ENCODE data around the gene PLAC1.

PLAC1 gene

GRCh38 chrX:134548257-134549201 lies 109.7 kb downstream of the PLAC1 start:
- no peak overlapping the region for H3K27ac ChIP-seq (ENCODE audit: insufficient read depth, low read length, poor library complexity, severe bottlenecking)
- peak overlapping the region; percentile 54 for H3K4me3 ChIP-seq (ENCODE audit: insufficient read depth, low read depth, low read length, poor library complexity, severe bottlenecking)

DNA sequence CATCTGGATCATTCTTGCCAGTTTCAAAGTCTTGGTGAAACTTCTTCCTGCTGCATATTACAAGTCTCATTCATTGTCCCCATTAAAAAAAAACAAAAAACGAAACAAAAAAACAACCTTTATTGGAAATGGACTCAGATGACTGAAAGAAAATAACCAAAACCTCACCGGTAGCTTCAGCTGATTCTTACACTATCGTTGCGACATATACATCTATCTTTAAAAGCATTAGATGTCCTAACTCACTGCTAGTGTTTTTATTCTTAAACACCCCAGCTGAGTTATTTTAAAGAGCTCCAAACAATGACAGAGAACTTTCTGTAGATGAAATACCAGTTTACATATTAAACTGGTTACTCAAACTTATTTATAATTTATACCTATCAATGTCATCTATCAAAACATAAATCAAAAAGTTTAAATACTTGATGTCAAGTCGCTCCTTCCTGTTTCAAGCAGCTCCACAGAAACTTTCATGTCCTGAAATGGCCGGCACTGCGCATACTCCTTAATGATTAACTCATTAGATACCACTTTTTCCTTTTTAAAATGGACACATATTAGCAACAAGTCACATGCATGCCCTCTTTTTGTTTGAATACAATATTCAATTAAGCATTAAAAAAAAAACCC lies 111.1 kb downstream of the PLAC1 start:
- Histone ChIP-seq H3K4me3 (ENCODE audit: insufficient read depth, low read depth, low read length, poor library complexity, severe bottlenecking) (no peak overlapping the region), H3K27ac (ENCODE audit: insufficient read depth, low read length, poor library complexity, severe bottlenecking) (no peak overlapping the region), H3K27me3 (replicated peaks; ENCODE audit: control insufficient read depth, insufficient read depth, low read length, poor library complexity, severe bottlenecking) (peaks cover 54% of the 10 kb centered on the region), H3K36me3 (ENCODE audit: control insufficient read depth, insufficient read depth, low read length) (no peaks in the 10 kb centered on the region), H3K9me3 (ENCODE audit: control insufficient read depth, low read length) (no peaks in the 10 kb centered on the region), H3K4me1 (ENCODE audit: control insufficient read depth, insufficient read depth, low read length, poor library complexity, severe bottlenecking) (no peaks in the 10 kb centered on the region)
- DNase-seq, result no peak

More at GRCh38 chrX:134548257-134549201, 109.7 kb downstream of the PLAC1 start:
- DNase-seq, result no peak
- H3K4me1 ChIP-seq (ENCODE audit: control insufficient read depth, insufficient read depth, low read length, poor library complexity, severe bottlenecking), result no peaks in the 10 kb centered on the region
- no peaks in the 10 kb centered on the region for H3K36me3 ChIP-seq (ENCODE audit: control insufficient read depth, insufficient read depth, low read length)
- no peaks in the 10 kb centered on the region for H3K9me3 ChIP-seq (ENCODE audit: control insufficient read depth, low read length)
- peaks cover 55% of the 10 kb centered on the region for H3K27me3 ChIP-seq (replicated peaks; ENCODE audit: control insufficient read depth, insufficient read depth, low read length, poor library complexity, severe bottlenecking)

DNA sequence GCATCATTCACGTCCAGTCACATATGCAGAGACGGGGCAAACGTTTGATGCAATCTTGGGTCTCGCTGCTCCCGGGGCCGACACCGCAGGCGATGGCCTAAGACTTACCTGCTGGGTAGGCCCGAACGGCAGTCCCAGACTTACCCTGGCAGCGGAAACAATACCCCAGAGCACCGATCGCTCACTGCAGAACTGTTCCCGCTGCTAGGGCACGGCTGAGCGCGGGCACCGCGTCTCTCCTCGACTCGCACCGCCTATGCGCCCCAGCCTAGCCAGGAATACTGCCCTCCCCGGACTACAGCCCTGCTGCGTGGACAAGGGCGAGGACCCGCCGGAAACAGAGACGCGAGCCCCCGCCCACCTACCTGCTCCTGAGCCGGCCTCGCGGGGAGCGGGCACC lies 112.1 kb downstream of the PLAC1 start:
- Histone ChIP-seq H3K27ac (ENCODE audit: insufficient read depth, low read length, poor library complexity, severe bottlenecking) (no peak overlapping the region), H3K4me3 (ENCODE audit: insufficient read depth, low read depth, low read length, poor library complexity, severe bottlenecking) (no peak overlapping the region), H3K4me1 (ENCODE audit: control insufficient read depth, insufficient read depth, low read length, poor library complexity, severe bottlenecking) (no peaks in the 10 kb centered on the region), H3K36me3 (ENCODE audit: control insufficient read depth, insufficient read depth, low read length) (no peaks in the 10 kb centered on the region), H3K27me3 (replicated peaks; ENCODE audit: control insufficient read depth, insufficient read depth, low read length, poor library complexity, severe bottlenecking) (peaks cover 50% of the 10 kb centered on the region), H3K9me3 (ENCODE audit: control insufficient read depth, low read length) (no peaks in the 10 kb centered on the region)
- DNase-seq, result no peak

DNA sequence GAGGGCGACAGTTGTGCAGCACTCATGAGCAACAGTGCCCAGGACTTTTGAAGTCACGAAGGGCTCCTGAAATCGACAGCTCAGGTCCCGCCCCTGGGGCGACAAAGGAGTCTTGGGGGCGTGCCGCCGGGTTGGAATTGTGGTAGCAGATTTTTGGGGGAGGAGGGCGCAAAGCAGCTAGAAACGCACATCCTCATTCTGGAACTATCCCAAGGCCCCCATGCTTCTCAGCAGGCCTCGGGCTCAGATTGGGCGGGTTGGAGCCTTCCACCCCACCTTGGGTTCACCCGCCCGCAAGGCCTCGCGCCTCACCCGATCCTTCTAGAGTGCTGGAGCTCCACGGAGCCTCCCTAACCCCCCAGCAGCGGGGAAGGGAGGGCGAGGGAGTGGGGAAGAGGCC lies 112.8 kb downstream of the PLAC1 start:
- H3K36me3 ChIP-seq (ENCODE audit: control insufficient read depth, insufficient read depth, low read length), result no peaks in the 10 kb centered on the region
- H3K4me1 ChIP-seq (ENCODE audit: control insufficient read depth, insufficient read depth, low read length, poor library complexity, severe bottlenecking), result no peaks in the 10 kb centered on the region
- H3K27me3 ChIP-seq (replicated peaks; ENCODE audit: control insufficient read depth, insufficient read depth, low read length, poor library complexity, severe bottlenecking), result peaks cover 50% of the 10 kb centered on the region
- DNase-seq, result no peak
- H3K4me3 ChIP-seq (ENCODE audit: insufficient read depth, low read depth, low read length, poor library complexity, severe bottlenecking), result no peak overlapping the region
- H3K9me3 ChIP-seq (ENCODE audit: control insufficient read depth, low read length), result no peaks in the 10 kb centered on the region
- H3K27ac ChIP-seq (ENCODE audit: insufficient read depth, low read length, poor library complexity, severe bottlenecking), result no peak overlapping the region

- Histone ChIP-seq H3K36me3 (ENCODE audit: control insufficient read depth, insufficient read depth, low read length) (no peaks in the 10 kb centered on the region), H3K9me3 (ENCODE audit: control insufficient read depth, low read length) (no peaks in the 10 kb centered on the region), H3K4me1 (ENCODE audit: control insufficient read depth, insufficient read depth, low read length, poor library complexity, severe bottlenecking) (no peaks in the 10 kb centered on the region), H3K27me3 (replicated peaks; ENCODE audit: control insufficient read depth, insufficient read depth, low read length, poor library complexity, severe bottlenecking) (peaks cover 45% of the 10 kb centered on the region), H3K4me3 (ENCODE audit: insufficient read depth, low read depth, low read length, poor library complexity, severe bottlenecking) (no peak overlapping the region), H3K27ac (ENCODE audit: insufficient read depth, low read length, poor library complexity, severe bottlenecking) (no peak overlapping the region)
- no peak for DNase-seq
Observed at GRCh38 chrX:134544513-134545151, 113.6 kb downstream of the PLAC1 start.

DNA sequence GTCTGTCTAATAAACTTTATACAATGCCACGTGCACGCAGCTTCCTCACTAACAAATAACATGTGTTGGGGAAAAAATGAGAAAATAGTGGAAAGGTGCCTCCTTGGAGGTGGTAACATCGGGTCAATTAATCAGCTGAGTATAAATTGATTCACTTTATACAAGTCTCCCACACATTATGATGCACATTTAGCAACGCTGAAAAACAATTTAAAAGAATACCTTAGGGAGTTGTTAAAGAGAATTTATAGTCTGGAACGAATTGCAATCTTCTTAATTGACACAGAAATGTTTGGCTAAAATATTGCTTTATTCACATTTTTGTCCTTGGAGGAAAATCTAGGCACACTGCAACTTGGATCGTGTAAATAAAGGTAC lies 114.1 kb downstream of the PLAC1 start:
- H3K36me3 ChIP-seq (ENCODE audit: control insufficient read depth, insufficient read depth, low read length), result no peaks in the 10 kb centered on the region
- no peaks in the 10 kb centered on the region for H3K4me1 ChIP-seq (ENCODE audit: control insufficient read depth, insufficient read depth, low read length, poor library complexity, severe bottlenecking)
- H3K27me3 ChIP-seq (replicated peaks; ENCODE audit: control insufficient read depth, insufficient read depth, low read length, poor library complexity, severe bottlenecking), result peaks cover 40% of the 10 kb centered on the region
- H3K27ac ChIP-seq (ENCODE audit: insufficient read depth, low read length, poor library complexity, severe bottlenecking), result no peak overlapping the region
- no peak for DNase-seq
- H3K4me3 ChIP-seq (ENCODE audit: insufficient read depth, low read depth, low read length, poor library complexity, severe bottlenecking), result no peak overlapping the region
- no peaks in the 10 kb centered on the region for H3K9me3 ChIP-seq (ENCODE audit: control insufficient read depth, low read length)

DNA sequence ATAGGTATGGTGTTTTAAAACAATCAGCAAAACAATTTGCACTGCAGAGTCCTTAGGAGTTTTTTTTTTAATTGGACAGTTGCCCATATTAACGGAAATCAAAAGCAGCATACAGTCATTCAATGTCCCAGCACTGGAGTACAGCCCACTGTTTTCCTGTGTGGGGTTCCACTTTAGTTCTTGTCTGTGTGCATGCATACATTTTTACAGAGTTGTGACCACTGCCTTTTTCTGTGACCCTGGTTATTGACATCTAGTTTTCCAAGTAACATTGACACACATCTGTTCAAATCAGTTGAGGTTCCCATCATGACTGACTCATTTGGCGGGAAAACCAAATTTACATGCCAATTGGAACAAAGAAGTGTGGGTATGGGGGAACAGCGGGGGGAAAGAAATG lies 115.0 kb downstream of the PLAC1 start:
- DNase-seq, result no peak
- Histone ChIP-seq H3K27me3 (replicated peaks; ENCODE audit: control insufficient read depth, insufficient read depth, low read length, poor library complexity, severe bottlenecking) (peaks cover 32% of the 10 kb centered on the region), H3K36me3 (ENCODE audit: control insufficient read depth, insufficient read depth, low read length) (no peaks in the 10 kb centered on the region), H3K9me3 (ENCODE audit: control insufficient read depth, low read length) (no peaks in the 10 kb centered on the region), H3K4me1 (ENCODE audit: control insufficient read depth, insufficient read depth, low read length, poor library complexity, severe bottlenecking) (no peaks in the 10 kb centered on the region), H3K27ac (ENCODE audit: insufficient read depth, low read length, poor library complexity, severe bottlenecking) (no peak overlapping the region), H3K4me3 (ENCODE audit: insufficient read depth, low read depth, low read length, poor library complexity, severe bottlenecking) (no peak overlapping the region)

- Histone ChIP-seq H3K9me3 (ENCODE audit: control insufficient read depth, low read length) (no peaks in the 10 kb centered on the region), H3K27ac (ENCODE audit: insufficient read depth, low read length, poor library complexity, severe bottlenecking) (no peak overlapping the region), H3K27me3 (replicated peaks; ENCODE audit: control insufficient read depth, insufficient read depth, low read length, poor library complexity, severe bottlenecking) (peaks cover 24% of the 10 kb centered on the region), H3K4me3 (ENCODE audit: insufficient read depth, low read depth, low read length, poor library complexity, severe bottlenecking) (no peak overlapping the region), H3K36me3 (ENCODE audit: control insufficient read depth, insufficient read depth, low read length) (no peaks in the 10 kb centered on the region), H3K4me1 (ENCODE audit: control insufficient read depth, insufficient read depth, low read length, poor library complexity, severe bottlenecking) (no peaks in the 10 kb centered on the region)
- no peak for DNase-seq
Observed at GRCh38 chrX:134542485-134542884, 115.8 kb downstream of the PLAC1 start.

DNA sequence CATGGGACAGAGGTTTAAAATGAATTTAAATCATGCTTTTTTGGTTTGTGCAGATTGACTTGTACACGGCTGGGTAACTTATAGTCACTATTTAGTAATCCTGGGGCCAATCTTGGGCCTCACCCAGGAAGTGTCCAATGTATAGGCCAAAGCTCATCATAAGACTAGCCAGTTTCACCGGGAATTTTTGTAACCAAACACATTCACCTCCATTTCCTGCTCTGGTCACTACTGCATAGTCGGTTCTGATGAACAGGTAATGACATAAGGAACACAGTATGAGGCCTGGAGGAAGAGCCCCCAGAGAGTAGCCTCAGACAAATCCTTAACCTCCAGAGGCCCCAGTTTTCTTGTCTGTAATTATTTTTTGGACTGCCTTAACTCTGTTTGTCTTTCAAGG lies 116.4 kb downstream of the PLAC1 start:
- H3K27ac ChIP-seq (ENCODE audit: insufficient read depth, low read length, poor library complexity, severe bottlenecking), result no peak overlapping the region
- no peak overlapping the region for H3K4me3 ChIP-seq (ENCODE audit: insufficient read depth, low read depth, low read length, poor library complexity, severe bottlenecking)
- H3K4me1 ChIP-seq (ENCODE audit: control insufficient read depth, insufficient read depth, low read length, poor library complexity, severe bottlenecking), result no peaks in the 10 kb centered on the region
- H3K27me3 ChIP-seq (replicated peaks; ENCODE audit: control insufficient read depth, insufficient read depth, low read length, poor library complexity, severe bottlenecking), result peaks cover 18% of the 10 kb centered on the region
- H3K36me3 ChIP-seq (ENCODE audit: control insufficient read depth, insufficient read depth, low read length), result no peaks in the 10 kb centered on the region
- DNase-seq, result no peak
- no peaks in the 10 kb centered on the region for H3K9me3 ChIP-seq (ENCODE audit: control insufficient read depth, low read length)

GRCh38 chrX:134538316-134538715 lies 120.0 kb downstream of the PLAC1 start:
- DNase-seq, result no peak
- no peaks in the 10 kb centered on the region for H3K27me3 ChIP-seq (replicated peaks; ENCODE audit: control insufficient read depth, insufficient read depth, low read length, poor library complexity, severe bottlenecking)
- no peaks in the 10 kb centered on the region for H3K36me3 ChIP-seq (ENCODE audit: control insufficient read depth, insufficient read depth, low read length)
- no peaks in the 10 kb centered on the region for H3K9me3 ChIP-seq (ENCODE audit: control insufficient read depth, low read length)
- H3K4me3 ChIP-seq (ENCODE audit: insufficient read depth, low read depth, low read length, poor library complexity, severe bottlenecking), result no peak overlapping the region
- no peak overlapping the region for H3K27ac ChIP-seq (ENCODE audit: insufficient read depth, low read length, poor library complexity, severe bottlenecking)
- H3K4me1 ChIP-seq (ENCODE audit: control insufficient read depth, insufficient read depth, low read length, poor library complexity, severe bottlenecking), result no peaks in the 10 kb centered on the region
